Fibroblast of pulmonary artery (primary cell): ENCODE data around the gene ZFPM1.

Experiments used
- DNase-seq: peaks from one replicate; pipeline ENCODE4 v3.0.0-alpha.2; 2010; ENCODE audit warnings: low read depth
- H3K4me3 ChIP-seq: replicated peaks from 2 replicates; pipeline ENCODE4 v1.5.1; 2011; ENCODE audit warnings: low read depth, mild to moderate bottlenecking, control low read depth, low read length, moderate library complexity
- TF ChIP-seq, protein P1 (sequence below): IDR thresholded peaks from 2 replicates; pipeline ENCODE4 v1.5.1; 2011; ENCODE audit warnings: mild to moderate bottlenecking, control low read depth, low read length, inconsistent platforms; ENCODE audit errors: missing control alignments

The ZFPM1 gene

DNA sequence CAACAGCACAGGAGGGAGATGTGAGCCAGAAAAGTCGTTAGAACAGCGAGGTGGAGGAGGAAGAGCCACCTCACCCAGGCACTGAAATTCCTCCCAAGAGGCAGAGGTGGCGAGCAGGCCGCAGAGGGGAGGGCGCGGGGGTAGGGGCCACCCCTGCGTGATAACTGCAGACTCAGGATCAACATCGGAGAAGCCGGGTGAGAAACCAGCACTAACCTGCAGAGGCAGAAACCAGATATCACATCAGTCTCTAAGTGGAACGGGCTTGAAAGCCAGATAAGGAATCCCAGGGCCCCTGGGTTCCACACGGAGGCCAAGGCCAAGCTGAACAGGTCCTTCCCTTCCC, 77.8 kb downstream of the ZFPM1 start:
- H3K4me3 ChIP-seq, result no peak overlapping the region
- DNase-seq, result no peak
- TF ChIP-seq, protein P1, sequence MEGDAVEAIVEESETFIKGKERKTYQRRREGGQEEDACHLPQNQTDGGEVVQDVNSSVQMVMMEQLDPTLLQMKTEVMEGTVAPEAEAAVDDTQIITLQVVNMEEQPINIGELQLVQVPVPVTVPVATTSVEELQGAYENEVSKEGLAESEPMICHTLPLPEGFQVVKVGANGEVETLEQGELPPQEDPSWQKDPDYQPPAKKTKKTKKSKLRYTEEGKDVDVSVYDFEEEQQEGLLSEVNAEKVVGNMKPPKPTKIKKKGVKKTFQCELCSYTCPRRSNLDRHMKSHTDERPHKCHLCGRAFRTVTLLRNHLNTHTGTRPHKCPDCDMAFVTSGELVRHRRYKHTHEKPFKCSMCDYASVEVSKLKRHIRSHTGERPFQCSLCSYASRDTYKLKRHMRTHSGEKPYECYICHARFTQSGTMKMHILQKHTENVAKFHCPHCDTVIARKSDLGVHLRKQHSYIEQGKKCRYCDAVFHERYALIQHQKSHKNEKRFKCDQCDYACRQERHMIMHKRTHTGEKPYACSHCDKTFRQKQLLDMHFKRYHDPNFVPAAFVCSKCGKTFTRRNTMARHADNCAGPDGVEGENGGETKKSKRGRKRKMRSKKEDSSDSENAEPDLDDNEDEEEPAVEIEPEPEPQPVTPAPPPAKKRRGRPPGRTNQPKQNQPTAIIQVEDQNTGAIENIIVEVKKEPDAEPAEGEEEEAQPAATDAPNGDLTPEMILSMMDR, result no peak

DNA sequence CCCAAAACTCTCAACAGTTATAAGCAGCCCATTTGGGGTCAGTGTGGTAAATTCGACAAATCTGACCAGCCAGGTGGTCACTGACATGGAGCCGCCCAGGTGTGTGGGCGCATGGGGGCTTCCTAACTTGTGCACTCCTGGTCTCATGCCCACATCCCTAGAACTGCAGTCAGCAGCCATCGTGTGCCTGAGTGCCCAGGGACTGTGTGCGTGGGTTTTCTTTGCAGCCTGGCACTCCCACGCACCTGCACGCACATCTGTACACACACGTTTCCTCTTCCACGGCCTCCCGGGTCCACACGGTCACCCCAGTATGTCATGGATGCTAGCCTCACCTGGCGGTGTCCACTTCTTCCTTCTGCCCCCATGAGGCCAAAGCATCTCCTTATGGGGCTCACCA, 78.3 kb downstream of the ZFPM1 start:
- no peak for DNase-seq
- TF ChIP-seq, protein P1, result no peak
- no peak overlapping the region for H3K4me3 ChIP-seq

DNA sequence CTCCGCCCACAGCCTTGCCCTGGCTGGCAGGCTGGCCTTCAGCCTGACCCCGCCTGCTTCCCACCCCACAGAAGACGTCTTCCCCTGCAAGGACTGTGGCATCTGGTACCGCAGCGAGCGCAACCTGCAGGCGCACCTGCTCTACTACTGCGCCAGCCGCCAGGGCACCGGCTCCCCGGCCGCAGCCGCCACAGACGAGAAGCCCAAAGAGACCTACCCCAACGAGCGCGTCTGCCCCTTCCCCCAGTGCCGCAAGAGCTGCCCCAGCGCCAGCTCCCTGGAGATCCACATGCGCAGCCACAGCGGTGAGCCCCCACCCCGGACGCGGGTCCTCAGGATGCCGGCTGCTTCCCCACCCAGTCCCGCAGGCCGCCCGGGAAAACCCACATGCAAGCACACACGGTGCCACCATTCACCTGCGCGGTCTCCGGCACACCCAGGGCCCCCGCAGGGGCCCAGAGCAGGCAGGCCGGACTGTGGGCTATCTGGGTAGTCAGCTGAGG, 78.9 kb downstream of the ZFPM1 start:
- H3K4me3 ChIP-seq, result no peak overlapping the region
- TF ChIP-seq, protein P1, result no peak

DNA sequence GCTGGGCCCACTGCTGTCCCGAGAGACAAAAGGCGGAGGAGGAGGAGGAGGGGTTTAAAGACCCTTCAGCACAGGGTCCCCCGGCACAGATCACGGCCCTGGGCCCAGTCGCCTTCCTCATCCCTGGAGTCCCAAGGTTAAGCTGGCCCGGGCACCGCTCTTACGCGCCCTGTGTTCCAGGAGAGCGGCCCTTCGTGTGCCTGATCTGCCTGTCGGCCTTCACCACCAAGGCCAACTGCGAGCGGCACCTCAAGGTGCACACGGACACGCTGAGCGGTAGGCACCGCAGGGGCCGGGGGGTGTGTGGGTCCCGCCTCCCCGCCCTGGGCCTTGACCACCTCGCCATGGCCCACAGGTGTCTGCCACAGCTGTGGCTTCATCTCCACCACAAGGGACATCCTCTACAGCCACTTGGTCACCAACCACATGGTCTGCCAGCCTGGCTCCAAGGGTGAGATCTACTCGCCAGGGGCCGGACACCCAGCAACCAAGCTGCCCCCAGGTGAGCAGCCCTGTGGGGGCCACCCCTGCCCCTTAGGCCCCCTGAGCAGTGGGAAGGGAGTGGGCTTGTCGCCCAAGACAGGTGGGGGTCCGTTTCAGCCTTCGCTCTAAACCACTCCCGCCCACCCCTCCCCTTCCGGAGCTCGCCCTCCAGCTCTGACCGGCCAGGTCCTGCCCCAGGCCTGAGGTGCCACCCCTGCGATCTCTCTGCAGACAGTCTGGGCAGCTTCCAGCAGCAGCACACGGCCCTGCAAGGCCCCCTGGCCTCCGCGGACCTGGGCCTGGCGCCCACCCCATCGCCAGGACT, 79.6 kb downstream of the ZFPM1 start:
- no peak for DNase-seq
- TF ChIP-seq, protein P1, result no peak
- H3K4me3 ChIP-seq, result no peak overlapping the region

More for the DNA sequence above, 78.9 kb downstream of the ZFPM1 start:
- DNase-seq, result no peak

DNA sequence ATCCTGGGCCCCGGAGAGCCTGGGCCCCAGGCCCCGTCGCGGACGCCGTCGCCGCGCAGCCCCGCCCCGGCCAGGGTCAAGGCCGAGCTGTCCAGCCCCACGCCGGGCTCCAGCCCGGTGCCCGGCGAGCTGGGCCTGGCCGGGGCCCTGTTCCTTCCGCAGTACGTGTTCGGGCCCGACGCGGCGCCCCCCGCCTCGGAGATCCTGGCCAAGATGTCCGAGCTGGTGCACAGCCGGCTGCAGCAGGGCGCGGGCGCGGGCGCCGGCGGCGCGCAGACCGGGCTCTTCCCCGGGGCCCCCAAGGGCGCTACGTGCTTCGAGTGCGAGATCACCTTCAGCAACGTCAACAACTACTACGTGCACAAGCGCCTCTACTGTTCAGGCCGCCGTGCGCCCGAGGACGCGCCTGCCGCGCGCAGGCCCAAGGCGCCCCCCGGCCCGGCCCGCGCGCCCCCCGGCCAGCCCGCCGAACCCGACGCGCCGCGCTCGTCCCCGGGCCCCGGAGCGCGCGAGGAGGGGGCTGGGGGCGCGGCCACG, 80.4 kb downstream of the ZFPM1 start:
- H3K4me3 ChIP-seq, result no peak overlapping the region
- DNase-seq, result no peak
- TF ChIP-seq, protein P1, result no peak

DNA sequence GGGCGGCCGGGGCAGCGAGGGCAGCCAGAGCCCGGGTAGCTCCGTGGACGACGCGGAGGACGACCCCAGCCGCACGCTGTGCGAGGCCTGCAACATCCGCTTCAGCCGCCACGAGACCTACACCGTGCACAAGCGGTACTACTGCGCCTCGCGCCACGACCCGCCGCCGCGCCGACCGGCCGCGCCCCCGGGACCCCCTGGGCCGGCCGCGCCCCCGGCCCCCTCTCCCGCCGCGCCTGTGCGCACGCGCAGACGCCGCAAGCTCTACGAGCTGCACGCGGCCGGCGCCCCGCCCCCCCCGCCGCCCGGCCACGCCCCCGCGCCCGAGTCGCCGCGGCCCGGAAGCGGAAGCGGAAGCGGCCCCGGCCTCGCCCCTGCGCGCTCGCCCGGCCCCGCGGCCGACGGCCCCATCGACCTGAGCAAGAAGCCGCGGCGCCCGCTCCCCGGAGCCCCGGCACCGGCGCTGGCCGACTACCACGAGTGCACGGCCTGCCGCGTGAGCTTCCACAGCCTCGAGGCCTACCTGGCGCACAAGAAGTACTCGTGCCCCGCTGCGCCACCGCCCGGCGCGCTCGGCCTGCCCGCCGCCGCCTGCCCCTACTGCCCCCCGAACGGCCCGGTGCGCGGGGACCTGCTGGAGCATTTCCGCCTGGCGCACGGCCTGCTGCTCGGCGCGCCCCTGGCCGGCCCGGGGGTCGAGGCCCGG, 81.0 kb downstream of the ZFPM1 start:
- peak overlapping the region; percentile 47 for H3K4me3 ChIP-seq
- TF ChIP-seq, protein P1, result no peak
- DNase-seq, result peak; percentile 58
